Measurements from ENCODE around the gene GAL3ST3. TPM values are rescaled to one million over a fixed set of nuclear protein-coding genes. Genes with fewer than 3 reads are reported as not detected.

Gene GAL3ST3
- total RNA-seq, 1 donor from 2014 or later, result 0.34 TPM

GRCh38 chr11:66050581-66051231 is 1.7 kb upstream of the GAL3ST3 start:
- Mint-ChIP-seq H3K27me3 (ENCODE audit: insufficient read depth) (peaks cover 4% of the 10 kb centered on the region), H3K36me3 (ENCODE audit: low read depth) (peaks cover 20% of the 10 kb centered on the region), H3K4me1 (ENCODE audit: low read depth) (peaks cover 35% of the 10 kb centered on the region), H3K9me3 (no peaks in the 10 kb centered on the region), H3K4me3 (peak overlapping the region; percentile 100), H3K27ac (peak overlapping the region; percentile 83)
- DNase-seq (ENCODE audit: low spot score), result no peak
- intact Hi-C loops (cut with micrococcal nuclease), result loop anchor here (5.0 to 10.0 kb wide), 2 partner anchors 158 to 294 kb away; partner anchors contain the start of genes B4GAT1, BRMS1 and CCDC85B

GRCh38 chr11:66047541-66048365 is 1.2 kb downstream of the GAL3ST3 start:
- no peak for DNase-seq (ENCODE audit: low spot score)
- peaks cover 7% of the 10 kb centered on the region for H3K27me3 Mint-ChIP-seq (ENCODE audit: insufficient read depth)
- no peak overlapping the region for H3K4me3 Mint-ChIP-seq
- H3K27ac Mint-ChIP-seq, result no peak overlapping the region
- intact Hi-C loops (cut with micrococcal nuclease), result no loop called here
- H3K4me1 Mint-ChIP-seq (ENCODE audit: low read depth), result peaks cover 29% of the 10 kb centered on the region
- H3K9me3 Mint-ChIP-seq, result no peaks in the 10 kb centered on the region
- peaks cover 5% of the 10 kb centered on the region for H3K36me3 Mint-ChIP-seq (ENCODE audit: low read depth)

- Mint-ChIP-seq H3K36me3 (ENCODE audit: low read depth) (no peaks in the 10 kb centered on the region), H3K4me1 (ENCODE audit: low read depth) (peaks cover 28% of the 10 kb centered on the region), H3K4me3 (no peak overlapping the region), H3K27ac (no peak overlapping the region), H3K9me3 (no peaks in the 10 kb centered on the region), H3K27me3 (ENCODE audit: insufficient read depth) (peaks cover 7% of the 10 kb centered on the region)
- DNase-seq (ENCODE audit: low spot score), result no peak
- intact Hi-C loops (cut with micrococcal nuclease), result no loop called here
Observed at GRCh38 chr11:66046901-66047300, 2.1 kb downstream of the GAL3ST3 start.

GRCh38 chr11:66045177-66045639 is 3.8 kb downstream of the GAL3ST3 start:
- H3K27ac Mint-ChIP-seq, result peak overlapping the region; percentile 11
- H3K27me3 Mint-ChIP-seq (ENCODE audit: insufficient read depth), result peaks cover 7% of the 10 kb centered on the region
- DNase-seq (ENCODE audit: low spot score), result peak; percentile 79
- peaks cover 16% of the 10 kb centered on the region for H3K4me1 Mint-ChIP-seq (ENCODE audit: low read depth)
- intact Hi-C loops (cut with micrococcal nuclease), result loop anchor here (2.0 kb wide), 2 partner anchors 42 to 186 kb away; partner anchors contain the start of genes BANF1, CFL1 and EIF1AD
- H3K9me3 Mint-ChIP-seq, result no peaks in the 10 kb centered on the region
- H3K36me3 Mint-ChIP-seq (ENCODE audit: low read depth), result no peaks in the 10 kb centered on the region
- no peak overlapping the region for H3K4me3 Mint-ChIP-seq

- no peaks in the 10 kb centered on the region for H3K36me3 Mint-ChIP-seq (ENCODE audit: low read depth)
- peak overlapping the region; percentile 11 for H3K27ac Mint-ChIP-seq
- no peaks in the 10 kb centered on the region for H3K9me3 Mint-ChIP-seq
- DNase-seq (ENCODE audit: low spot score), result no peak
- H3K4me1 Mint-ChIP-seq (ENCODE audit: low read depth), result peaks cover 16% of the 10 kb centered on the region
- no peak overlapping the region for H3K4me3 Mint-ChIP-seq
- intact Hi-C loops (cut with micrococcal nuclease), result loop anchor here (1.0 to 2.0 kb wide), 3 partner anchors 22 to 186 kb away; partner anchors contain the start of genes BANF1, CFL1 and EIF1AD
- H3K27me3 Mint-ChIP-seq (ENCODE audit: insufficient read depth), result peaks cover 7% of the 10 kb centered on the region
Observed at GRCh38 chr11:66044757-66045156, 4.2 kb downstream of the GAL3ST3 start.

GRCh38 chr11:66042996-66043906 is 5.7 kb downstream of the GAL3ST3 start:
- no peak overlapping the region for H3K27ac Mint-ChIP-seq
- H3K4me3 Mint-ChIP-seq, result no peak overlapping the region
- intact Hi-C loops (cut with micrococcal nuclease), result no loop called here
- H3K4me1 Mint-ChIP-seq (ENCODE audit: low read depth), result peaks cover 16% of the 10 kb centered on the region
- peaks cover 13% of the 10 kb centered on the region for H3K27me3 Mint-ChIP-seq (ENCODE audit: insufficient read depth)
- H3K9me3 Mint-ChIP-seq, result no peaks in the 10 kb centered on the region
- DNase-seq (ENCODE audit: low spot score), result no peak
- no peaks in the 10 kb centered on the region for H3K36me3 Mint-ChIP-seq (ENCODE audit: low read depth)

GRCh38 chr11:66042227-66042995 is 6.5 kb downstream of the GAL3ST3 start:
- Mint-ChIP-seq H3K36me3 (ENCODE audit: low read depth) (no peaks in the 10 kb centered on the region), H3K27me3 (ENCODE audit: insufficient read depth) (peaks cover 9% of the 10 kb centered on the region), H3K27ac (no peak overlapping the region), H3K4me3 (no peak overlapping the region), H3K9me3 (no peaks in the 10 kb centered on the region), H3K4me1 (ENCODE audit: low read depth) (peaks cover 16% of the 10 kb centered on the region)
- no peak for DNase-seq (ENCODE audit: low spot score)
- intact Hi-C loops (cut with micrococcal nuclease), result no loop called here

GRCh38 chr11:66039765-66040164 is 9.2 kb downstream of the GAL3ST3 start:
- intact Hi-C loops (cut with micrococcal nuclease), result no loop called here

GRCh38 chr11:66037327-66037726 is 11.6 kb downstream of the GAL3ST3 start:
- no peaks in the 10 kb centered on the region for H3K36me3 Mint-ChIP-seq (ENCODE audit: low read depth)
- H3K9me3 Mint-ChIP-seq, result no peaks in the 10 kb centered on the region
- no peak overlapping the region for H3K4me3 Mint-ChIP-seq
- no peaks in the 10 kb centered on the region for H3K4me1 Mint-ChIP-seq (ENCODE audit: low read depth)
- H3K27me3 Mint-ChIP-seq (ENCODE audit: insufficient read depth), result peaks cover 10% of the 10 kb centered on the region
- H3K27ac Mint-ChIP-seq, result no peak overlapping the region
- intact Hi-C loops (cut with micrococcal nuclease), result no loop called here
- no peak for DNase-seq (ENCODE audit: low spot score)

More at GRCh38 chr11:66039765-66040164, 9.2 kb downstream of the GAL3ST3 start:
- H3K4me3 Mint-ChIP-seq, result no peak overlapping the region
- no peaks in the 10 kb centered on the region for H3K9me3 Mint-ChIP-seq
- H3K27me3 Mint-ChIP-seq (ENCODE audit: insufficient read depth), result peaks cover 13% of the 10 kb centered on the region
- peaks cover 5% of the 10 kb centered on the region for H3K4me1 Mint-ChIP-seq (ENCODE audit: low read depth)
- no peak overlapping the region for H3K27ac Mint-ChIP-seq
- no peak for DNase-seq (ENCODE audit: low spot score)
- no peaks in the 10 kb centered on the region for H3K36me3 Mint-ChIP-seq (ENCODE audit: low read depth)

- H3K27me3 Mint-ChIP-seq (ENCODE audit: insufficient read depth), result peaks cover 10% of the 10 kb centered on the region
Observed at GRCh38 chr11:66036334-66036710, 12.6 kb downstream of the GAL3ST3 start.

GRCh38 chr11:66035653-66036333 is 13.2 kb downstream of the GAL3ST3 start:
- intact Hi-C loops (cut with micrococcal nuclease), result no loop called here
- Mint-ChIP-seq H3K4me1 (ENCODE audit: low read depth) (no peaks in the 10 kb centered on the region), H3K27me3 (ENCODE audit: insufficient read depth) (peaks cover 10% of the 10 kb centered on the region), H3K27ac (no peak overlapping the region), H3K9me3 (no peaks in the 10 kb centered on the region), H3K4me3 (no peak overlapping the region), H3K36me3 (ENCODE audit: low read depth) (no peaks in the 10 kb centered on the region)
- no peak for DNase-seq (ENCODE audit: low spot score)

More at GRCh38 chr11:66036334-66036710, 12.6 kb downstream of the GAL3ST3 start:
- Mint-ChIP-seq H3K9me3 (no peaks in the 10 kb centered on the region), H3K36me3 (ENCODE audit: low read depth) (no peaks in the 10 kb centered on the region), H3K4me3 (no peak overlapping the region), H3K27ac (no peak overlapping the region), H3K4me1 (ENCODE audit: low read depth) (no peaks in the 10 kb centered on the region)
- intact Hi-C loops (cut with micrococcal nuclease), result no loop called here
- no peak for DNase-seq (ENCODE audit: low spot score)

Measured in activated T-helper 1 cell treated with anti-CD3 and anti-CD28 coated beads, Interleukin-12 subunit alpha, Interleukin-12 subunit beta, Interleukin-2, Interleukin-4 antibody, amounts not matched to agents 30 ng/mL and 10 ng/mL and 1 ng/mL, durations not matched to agents 14 hours and 24 hours and 36 hours (primary cell).